GM12865 (cell line): ENCODE results near the gene PKNOX1.

Source experiments
- DNase-seq: peaks from one replicate; pipeline ENCODE4 v3.0.0; 2010; ENCODE audit warnings: low read depth
- H3K4me3 ChIP-seq: 2 replicates; pipeline ENCODE4 v1.5.1; 2011; ENCODE audit warnings: mild to moderate bottlenecking, low read depth, low read length, control low read depth
- CTCF ChIP-seq: IDR thresholded peaks from 2 replicates; pipeline ENCODE4 v1.5.1; 2011; ENCODE audit warnings: low read length, control low read depth, low read depth, inconsistent platforms; ENCODE audit not compliant: insufficient read depth; ENCODE audit errors: missing control alignments

PKNOX1 gene

GRCh38 chr21:42980312-42981213 lies 6.2 kb downstream of the PKNOX1 start:
- H3K4me3 ChIP-seq: no peak overlapping the region
- no peak for TF ChIP-seq CTCF
- peak; percentile 49 for DNase-seq

- no peak for DNase-seq
- no peak overlapping the region for H3K4me3 ChIP-seq
- TF ChIP-seq CTCF: no peak
These were observed 6.8 kb downstream of the PKNOX1 start for GRCh38 chr21:42981214-42981523.

GRCh38 chr21:42981862-42982261 lies 7.5 kb downstream of the PKNOX1 start:
- no peak for DNase-seq
- no peak for TF ChIP-seq CTCF
- H3K4me3 ChIP-seq: no peak overlapping the region

GRCh38 chr21:42983103-42983502 lies 8.7 kb downstream of the PKNOX1 start:
- TF ChIP-seq CTCF: no peak
- no peak for DNase-seq
- no peak overlapping the region for H3K4me3 ChIP-seq

- no peak for DNase-seq
- no peak overlapping the region for H3K4me3 ChIP-seq
- TF ChIP-seq CTCF: no peak
These were observed 9.5 kb downstream of the PKNOX1 start for GRCh38 chr21:42983869-42984268.

- no peak for TF ChIP-seq CTCF
- no peak for DNase-seq
- no peak overlapping the region for H3K4me3 ChIP-seq
These were observed 11.9 kb downstream of the PKNOX1 start for GRCh38 chr21:42986125-42986783.
